HCT116 (cell line): Measurements from ENCODE around the gene SOX6.

ENCODE experiments used
- POLR2A ChIP-seq: IDR thresholded peaks from 2 replicates; pipeline ENCODE4 v1.7.0; 2011; ENCODE audit warnings: borderline replicate concordance; ENCODE audit not compliant: insufficient read depth, insufficient read length; ENCODE audit errors: extremely low read depth
- SRF ChIP-seq: IDR thresholded peaks from 2 replicates; pipeline ENCODE4 v1.6.1; 2012; ENCODE audit warnings: low read depth
- TCF7L2 ChIP-seq: IDR thresholded peaks from 2 replicates; pipeline ENCODE4 v1.7.0; 2011; ENCODE audit warnings: borderline replicate concordance, inconsistent platforms; ENCODE audit not compliant: insufficient read depth, insufficient read length; ENCODE audit errors: extremely low read depth
- TF ChIP-seq, protein P1 (sequence below): IDR thresholded peaks from 2 replicates; pipeline ENCODE4 v1.6.1; 2012
- TF ChIP-seq, protein P2 (sequence below), 3 experiments: fragments of 200-600 bp in 1 of 3; sonication (generic) in 1 of 3; IDR thresholded peaks in 2 of 3; conservative IDR thresholded peaks in 1 of 3; 2 replicates each; pipeline ENCODE4 v1.5.1; 2012 to 2017; ENCODE audit warnings: low read depth in 2 of 3, low read length in 2 of 3, antibody characterized with exemption in 1 of 3, borderline replicate concordance in 1 of 3, control low read depth in 1 of 3, mild to moderate bottlenecking in 1 of 3, mixed read lengths in 1 of 3, mixed run types in 1 of 3, moderate library complexity in 1 of 3; ENCODE audit not compliant: insufficient read depth in 1 of 3

DNA sequence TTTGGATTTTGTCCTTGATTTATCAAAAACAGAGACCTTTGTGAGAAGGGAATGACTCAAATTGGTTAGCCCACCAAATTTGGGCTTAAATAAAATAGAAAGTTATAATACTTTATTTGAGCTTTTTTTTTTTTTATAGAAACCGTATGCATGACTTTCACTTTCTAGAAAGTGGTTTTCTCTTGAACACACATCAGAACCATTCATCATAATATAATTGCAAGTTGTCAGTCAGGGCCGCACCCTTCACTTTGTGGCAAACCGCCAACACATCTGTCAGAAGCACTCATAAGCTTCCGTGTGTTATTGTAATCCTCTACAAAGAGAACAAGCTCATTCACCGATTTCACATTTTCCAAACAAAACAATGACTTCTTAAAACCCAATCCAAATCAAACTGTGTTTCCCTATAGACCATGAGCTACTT, 76.1 kb downstream of the SOX6 start:
- TF ChIP-seq, protein P1, sequence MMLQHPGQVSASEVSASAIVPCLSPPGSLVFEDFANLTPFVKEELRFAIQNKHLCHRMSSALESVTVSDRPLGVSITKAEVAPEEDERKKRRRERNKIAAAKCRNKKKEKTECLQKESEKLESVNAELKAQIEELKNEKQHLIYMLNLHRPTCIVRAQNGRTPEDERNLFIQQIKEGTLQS, result no peak
- TF ChIP-seq, protein P2, sequence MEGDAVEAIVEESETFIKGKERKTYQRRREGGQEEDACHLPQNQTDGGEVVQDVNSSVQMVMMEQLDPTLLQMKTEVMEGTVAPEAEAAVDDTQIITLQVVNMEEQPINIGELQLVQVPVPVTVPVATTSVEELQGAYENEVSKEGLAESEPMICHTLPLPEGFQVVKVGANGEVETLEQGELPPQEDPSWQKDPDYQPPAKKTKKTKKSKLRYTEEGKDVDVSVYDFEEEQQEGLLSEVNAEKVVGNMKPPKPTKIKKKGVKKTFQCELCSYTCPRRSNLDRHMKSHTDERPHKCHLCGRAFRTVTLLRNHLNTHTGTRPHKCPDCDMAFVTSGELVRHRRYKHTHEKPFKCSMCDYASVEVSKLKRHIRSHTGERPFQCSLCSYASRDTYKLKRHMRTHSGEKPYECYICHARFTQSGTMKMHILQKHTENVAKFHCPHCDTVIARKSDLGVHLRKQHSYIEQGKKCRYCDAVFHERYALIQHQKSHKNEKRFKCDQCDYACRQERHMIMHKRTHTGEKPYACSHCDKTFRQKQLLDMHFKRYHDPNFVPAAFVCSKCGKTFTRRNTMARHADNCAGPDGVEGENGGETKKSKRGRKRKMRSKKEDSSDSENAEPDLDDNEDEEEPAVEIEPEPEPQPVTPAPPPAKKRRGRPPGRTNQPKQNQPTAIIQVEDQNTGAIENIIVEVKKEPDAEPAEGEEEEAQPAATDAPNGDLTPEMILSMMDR (IDR thresholded peaks at IDR 0.05 in 2 of 3, conservative IDR thresholded peaks at IDR 0.05 in 1 of 3; ENCODE audit: borderline replicate concordance in 1 of 3, insufficient read depth in 1 of 3, low read depth in 2 of 3, low read length in 2 of 3), result no peak
- TF ChIP-seq POLR2A (no peak), TCF7L2 (no peak), SRF (no peak)
